Measurements from ENCODE around the gene TRABD2B. TPM values are rescaled to one million over a fixed set of nuclear protein-coding genes. Genes with fewer than 3 reads are reported as not detected.

TRABD2B gene
- polyA plus RNA-seq, 1 donor = 3.0 TPM

- no peak for DNase-seq
- no peaks in the 10 kb centered on the region for H3K36me3 ChIP-seq (ENCODE audit: control insufficient read depth, insufficient read depth, low read length)
- no peaks in the 10 kb centered on the region for H3K9me3 ChIP-seq (ENCODE audit: control insufficient read depth, low read depth, low read length)
- no peaks in the 10 kb centered on the region for H3K27me3 ChIP-seq (ENCODE audit: control insufficient read depth, insufficient read depth, low read length)
- no peak overlapping the region for H3K27ac ChIP-seq (ENCODE audit: low read length)
- WGBS (ENCODE audit: insufficient coverage, low lambda C conversion rate) = no CpG with 5 or more reads among the region's 3 CpGs
- no peak overlapping the region for H3K4me3 ChIP-seq (ENCODE audit: low read length)
- H3K4me1 ChIP-seq (ENCODE audit: control insufficient read depth, insufficient read depth, low read length) = peaks cover 5% of the 10 kb centered on the region
These were observed 34.5 kb upstream of the TRABD2B start for GRCh38 chr1:48031676-48032075.

- H3K27me3 ChIP-seq (ENCODE audit: control insufficient read depth, insufficient read depth, low read length) = no peaks in the 10 kb centered on the region
- H3K4me1 ChIP-seq (ENCODE audit: control insufficient read depth, insufficient read depth, low read length) = peaks cover 9% of the 10 kb centered on the region
- H3K4me3 ChIP-seq (ENCODE audit: low read length) = no peak overlapping the region
- H3K36me3 ChIP-seq (ENCODE audit: control insufficient read depth, insufficient read depth, low read length) = no peaks in the 10 kb centered on the region
- H3K27ac ChIP-seq (ENCODE audit: low read length) = no peak overlapping the region
- no peak for DNase-seq
- no peaks in the 10 kb centered on the region for H3K9me3 ChIP-seq (ENCODE audit: control insufficient read depth, low read depth, low read length)
- 83% methylated on average over 1 of the region's 4 CpGs for WGBS (ENCODE audit: insufficient coverage, low lambda C conversion rate)
These were observed 33.6 kb upstream of the TRABD2B start for GRCh38 chr1:48030696-48031365.

GRCh38 chr1:48030211-48030610, 33.0 kb upstream of the TRABD2B start:
- H3K9me3 ChIP-seq (ENCODE audit: control insufficient read depth, low read depth, low read length) = no peaks in the 10 kb centered on the region
- no peaks in the 10 kb centered on the region for H3K27me3 ChIP-seq (ENCODE audit: control insufficient read depth, insufficient read depth, low read length)
- no peak for DNase-seq
- no peaks in the 10 kb centered on the region for H3K36me3 ChIP-seq (ENCODE audit: control insufficient read depth, insufficient read depth, low read length)
- WGBS (ENCODE audit: insufficient coverage, low lambda C conversion rate) = 100% methylated on average over 3 of the region's 4 CpGs
- H3K27ac ChIP-seq (ENCODE audit: low read length) = no peak overlapping the region
- H3K4me1 ChIP-seq (ENCODE audit: control insufficient read depth, insufficient read depth, low read length) = peaks cover 15% of the 10 kb centered on the region
- H3K4me3 ChIP-seq (ENCODE audit: low read length) = no peak overlapping the region

GRCh38 chr1:48028218-48029069, 31.3 kb upstream of the TRABD2B start:
- Histone ChIP-seq H3K9me3 (ENCODE audit: control insufficient read depth, low read depth, low read length) (no peaks in the 10 kb centered on the region), H3K36me3 (ENCODE audit: control insufficient read depth, insufficient read depth, low read length) (no peaks in the 10 kb centered on the region), H3K4me1 (ENCODE audit: control insufficient read depth, insufficient read depth, low read length) (peaks cover 23% of the 10 kb centered on the region), H3K4me3 (ENCODE audit: low read length) (no peak overlapping the region), H3K27me3 (ENCODE audit: control insufficient read depth, insufficient read depth, low read length) (no peaks in the 10 kb centered on the region), H3K27ac (ENCODE audit: low read length) (peak overlapping the region; percentile 77)
- peak in 1 of 2 donors; percentile 48 for DNase-seq
- no CpG with 5 or more reads among the region's 12 CpGs for WGBS (ENCODE audit: insufficient coverage, low lambda C conversion rate)

DNA sequence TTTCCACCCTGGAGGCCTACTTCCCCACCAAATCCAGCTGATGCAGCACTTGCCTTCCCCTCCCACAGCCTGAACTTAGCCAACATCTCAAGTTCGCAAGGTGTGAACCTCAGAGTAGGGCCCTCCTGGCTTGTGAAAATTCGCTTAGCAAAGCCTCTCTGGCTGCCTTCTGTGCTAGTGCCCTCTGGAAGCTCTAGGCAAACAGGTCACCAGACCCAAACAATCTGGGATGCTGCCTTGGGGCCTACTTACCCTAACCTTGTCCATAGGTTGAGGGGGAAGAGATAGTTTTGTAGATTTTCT, 30.3 kb upstream of the TRABD2B start:
- H3K9me3 ChIP-seq (ENCODE audit: control insufficient read depth, low read depth, low read length) = no peaks in the 10 kb centered on the region
- H3K27ac ChIP-seq (ENCODE audit: low read length) = peak overlapping the region; percentile 77
- no CpG with 5 or more reads among the region's 2 CpGs for WGBS (ENCODE audit: insufficient coverage, low lambda C conversion rate)

DNA sequence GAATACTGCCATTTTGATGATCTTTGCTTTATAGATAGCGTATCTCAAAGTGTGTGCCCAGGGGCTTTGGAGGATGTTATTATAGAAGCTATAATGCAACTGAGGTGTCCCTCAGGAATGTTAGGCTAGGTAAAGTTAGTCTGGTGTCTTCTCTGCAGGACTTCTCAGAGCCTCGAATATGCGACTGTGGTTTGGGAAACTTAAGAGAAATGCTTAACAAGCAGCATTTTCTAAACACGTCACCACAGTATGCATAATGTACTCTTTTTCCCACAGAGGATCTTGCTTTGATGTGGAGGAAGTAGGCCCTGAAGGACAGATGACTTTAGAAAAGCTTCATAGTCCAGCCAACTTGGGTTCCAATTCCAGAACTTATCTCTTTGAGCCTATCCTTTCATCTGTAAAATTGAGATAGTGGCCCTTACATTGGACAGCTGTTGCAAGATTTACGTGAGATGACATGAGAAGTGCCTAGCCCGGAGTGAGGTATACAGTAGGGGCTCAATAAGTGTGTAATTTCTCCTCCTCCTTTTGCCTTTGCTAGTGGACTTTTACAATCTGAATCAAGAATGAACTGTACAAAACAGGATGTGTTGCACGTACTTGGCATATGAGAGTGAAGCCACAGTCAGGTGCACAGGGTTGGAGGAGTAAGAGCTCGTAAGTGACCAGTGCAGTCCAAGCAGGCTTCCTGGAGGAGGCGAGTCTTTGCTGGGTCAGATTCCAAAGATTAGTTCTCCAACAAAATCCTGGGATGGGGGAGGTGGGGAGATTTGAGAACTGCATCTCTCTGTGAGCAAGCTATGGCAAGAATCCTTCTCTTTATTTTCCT, 29.7 kb upstream of the TRABD2B start:
- no peaks in the 10 kb centered on the region for H3K27me3 ChIP-seq (ENCODE audit: control insufficient read depth, insufficient read depth, low read length)
- H3K36me3 ChIP-seq (ENCODE audit: control insufficient read depth, insufficient read depth, low read length) = no peaks in the 10 kb centered on the region
- WGBS (ENCODE audit: insufficient coverage, low lambda C conversion rate) = no CpG with 5 or more reads among the region's 9 CpGs
- peaks cover 23% of the 10 kb centered on the region for H3K4me1 ChIP-seq (ENCODE audit: control insufficient read depth, insufficient read depth, low read length)
- no peaks in the 10 kb centered on the region for H3K9me3 ChIP-seq (ENCODE audit: control insufficient read depth, low read depth, low read length)
- H3K4me3 ChIP-seq (ENCODE audit: low read length) = no peak overlapping the region
- H3K27ac ChIP-seq (ENCODE audit: low read length) = peak overlapping the region; percentile 77
- DNase-seq = no peak

More for the DNA sequence above, 30.3 kb upstream of the TRABD2B start:
- Histone ChIP-seq H3K27me3 (ENCODE audit: control insufficient read depth, insufficient read depth, low read length) (no peaks in the 10 kb centered on the region), H3K4me3 (ENCODE audit: low read length) (no peak overlapping the region), H3K36me3 (ENCODE audit: control insufficient read depth, insufficient read depth, low read length) (no peaks in the 10 kb centered on the region), H3K4me1 (ENCODE audit: control insufficient read depth, insufficient read depth, low read length) (peaks cover 23% of the 10 kb centered on the region)
- DNase-seq = no peak

GRCh38 chr1:48026275-48026674, 29.1 kb upstream of the TRABD2B start:
- Histone ChIP-seq H3K4me1 (ENCODE audit: control insufficient read depth, insufficient read depth, low read length) (peaks cover 23% of the 10 kb centered on the region), H3K27ac (ENCODE audit: low read length) (peak overlapping the region; percentile 77)
- DNase-seq = peak; percentile 74 to 82

GRCh38 chr1:48025076-48025475, 27.9 kb upstream of the TRABD2B start:
- Histone ChIP-seq H3K4me1 (ENCODE audit: control insufficient read depth, insufficient read depth, low read length) (peaks cover 23% of the 10 kb centered on the region), H3K4me3 (ENCODE audit: low read length) (no peak overlapping the region), H3K36me3 (ENCODE audit: control insufficient read depth, insufficient read depth, low read length) (no peaks in the 10 kb centered on the region), H3K9me3 (ENCODE audit: control insufficient read depth, low read depth, low read length) (no peaks in the 10 kb centered on the region), H3K27me3 (ENCODE audit: control insufficient read depth, insufficient read depth, low read length) (no peaks in the 10 kb centered on the region), H3K27ac (ENCODE audit: low read length) (peak overlapping the region; percentile 77)
- DNase-seq = peak in 1 of 2 donors; percentile 35

More at GRCh38 chr1:48026275-48026674, 29.1 kb upstream of the TRABD2B start:
- H3K27me3 ChIP-seq (ENCODE audit: control insufficient read depth, insufficient read depth, low read length) = no peaks in the 10 kb centered on the region
- no CpG with 5 or more reads among the region's 2 CpGs for WGBS (ENCODE audit: insufficient coverage, low lambda C conversion rate)
- H3K36me3 ChIP-seq (ENCODE audit: control insufficient read depth, insufficient read depth, low read length) = no peaks in the 10 kb centered on the region
- H3K4me3 ChIP-seq (ENCODE audit: low read length) = no peak overlapping the region
- H3K9me3 ChIP-seq (ENCODE audit: control insufficient read depth, low read depth, low read length) = no peaks in the 10 kb centered on the region

GRCh38 chr1:48023488-48023887, 26.3 kb upstream of the TRABD2B start:
- DNase-seq = no peak
- Histone ChIP-seq H3K27me3 (ENCODE audit: control insufficient read depth, insufficient read depth, low read length) (no peaks in the 10 kb centered on the region), H3K36me3 (ENCODE audit: control insufficient read depth, insufficient read depth, low read length) (no peaks in the 10 kb centered on the region), H3K4me3 (ENCODE audit: low read length) (no peak overlapping the region), H3K9me3 (ENCODE audit: control insufficient read depth, low read depth, low read length) (no peaks in the 10 kb centered on the region), H3K4me1 (ENCODE audit: control insufficient read depth, insufficient read depth, low read length) (peaks cover 23% of the 10 kb centered on the region), H3K27ac (ENCODE audit: low read length) (no peak overlapping the region)
- WGBS (ENCODE audit: insufficient coverage, low lambda C conversion rate) = no CpG with 5 or more reads among the region's 6 CpGs

- H3K36me3 ChIP-seq (ENCODE audit: control insufficient read depth, insufficient read depth, low read length) = no peaks in the 10 kb centered on the region
- H3K27me3 ChIP-seq (ENCODE audit: control insufficient read depth, insufficient read depth, low read length) = no peaks in the 10 kb centered on the region
- no peak overlapping the region for H3K27ac ChIP-seq (ENCODE audit: low read length)
- peaks cover 20% of the 10 kb centered on the region for H3K4me1 ChIP-seq (ENCODE audit: control insufficient read depth, insufficient read depth, low read length)
- DNase-seq = no peak
- H3K4me3 ChIP-seq (ENCODE audit: low read length) = no peak overlapping the region
- no peaks in the 10 kb centered on the region for H3K9me3 ChIP-seq (ENCODE audit: control insufficient read depth, low read depth, low read length)
- WGBS (ENCODE audit: insufficient coverage, low lambda C conversion rate) = no CpG with 5 or more reads among the region's 3 CpGs
These were observed 25.1 kb upstream of the TRABD2B start for GRCh38 chr1:48022306-48022705.
